NK-92 (cell line): ENCODE measurements around the gene SAMD8.

Experiments used
- DNase-seq: peaks from one replicate; lab custom pipeline; 2025; ENCODE audit not compliant: unreplicated experiment; lab: John Stamatoyannopoulos, UW

The SAMD8 gene

DNA sequence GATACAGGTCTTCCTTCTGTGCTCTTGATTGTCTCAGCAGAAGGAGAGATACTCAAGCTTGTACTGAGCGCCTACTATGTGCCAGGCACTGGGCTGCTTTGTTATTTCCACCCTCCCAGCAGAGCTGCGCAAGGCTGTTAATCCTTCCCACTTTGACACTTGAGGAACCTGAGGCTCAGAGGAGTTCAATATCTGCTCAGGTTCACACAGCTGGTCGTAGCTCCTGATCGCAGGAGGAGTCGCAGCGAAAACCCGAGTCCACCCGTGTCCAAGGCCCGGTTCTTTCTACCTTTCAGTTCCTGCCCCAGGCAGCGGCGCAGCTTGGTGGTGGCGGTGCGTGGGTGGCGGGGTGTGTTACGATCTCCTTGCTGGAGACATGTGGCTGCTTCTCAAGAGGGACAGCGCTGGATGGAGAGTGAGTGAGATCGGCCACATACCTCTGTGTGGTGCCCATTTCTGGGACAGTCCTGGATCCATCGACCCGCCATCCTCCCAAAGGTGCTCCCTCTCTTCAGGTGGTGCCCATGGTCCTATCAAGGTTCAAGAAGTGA is 26.5 kb upstream of the SAMD8 start:
- DNase-seq = no peak

DNA sequence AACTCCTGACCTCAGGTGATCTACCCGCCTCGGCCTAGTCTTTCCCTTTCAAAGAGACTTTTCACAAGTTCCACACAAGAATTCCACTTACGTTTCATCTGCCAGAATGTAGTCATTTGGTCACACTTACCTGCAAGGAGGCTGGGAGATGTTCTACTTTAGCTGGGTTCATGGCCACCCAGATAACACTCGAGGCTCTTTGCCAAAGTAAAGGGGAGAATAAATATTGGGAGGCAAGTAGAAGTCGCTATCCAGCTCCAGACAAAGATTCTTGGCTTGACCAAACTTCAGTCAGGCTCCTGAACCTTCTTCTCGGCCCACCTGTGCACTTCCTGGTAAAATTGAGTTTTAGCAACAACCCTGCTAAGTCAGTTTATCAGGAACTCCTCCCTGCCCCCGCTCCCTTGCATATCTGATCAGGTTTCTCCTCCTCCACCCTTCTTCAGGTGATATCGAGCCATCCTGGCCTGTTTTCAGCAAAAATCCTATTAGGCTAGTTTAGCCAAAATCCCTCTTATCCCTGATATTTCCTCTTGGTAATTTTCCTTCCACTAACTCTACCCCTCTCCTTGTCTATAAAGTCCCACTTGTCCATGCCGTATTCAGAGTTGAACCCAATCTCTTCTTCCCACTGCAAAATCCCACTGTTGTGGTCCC is 25.1 kb upstream of the SAMD8 start:
- DNase-seq = no peak

GRCh38 chr10:75088640-75089039 is 22.8 kb upstream of the SAMD8 start:
- no peak for DNase-seq

- no peak for DNase-seq
These were observed 21.8 kb upstream of the SAMD8 start for GRCh38 chr10:75089634-75090033.

DNA sequence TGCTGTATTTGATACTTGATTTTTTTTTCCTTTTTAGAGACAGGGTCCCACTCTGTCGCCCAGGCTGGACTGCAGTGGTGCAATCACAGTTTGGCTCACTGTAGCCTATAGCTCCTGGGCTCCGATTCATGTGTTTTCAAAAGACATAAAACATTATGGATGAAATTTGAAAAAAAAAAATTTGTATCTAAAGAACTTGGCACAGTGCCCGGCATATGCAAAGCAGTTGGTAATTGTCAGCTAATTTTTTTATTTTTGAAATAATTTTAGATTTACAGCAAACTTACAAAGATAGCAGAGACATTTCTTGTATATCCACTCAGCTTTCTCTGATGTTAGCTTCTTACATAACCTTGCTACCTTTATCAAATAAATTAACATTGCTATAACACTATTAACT is 20.3 kb upstream of the SAMD8 start:
- no peak for DNase-seq

DNA sequence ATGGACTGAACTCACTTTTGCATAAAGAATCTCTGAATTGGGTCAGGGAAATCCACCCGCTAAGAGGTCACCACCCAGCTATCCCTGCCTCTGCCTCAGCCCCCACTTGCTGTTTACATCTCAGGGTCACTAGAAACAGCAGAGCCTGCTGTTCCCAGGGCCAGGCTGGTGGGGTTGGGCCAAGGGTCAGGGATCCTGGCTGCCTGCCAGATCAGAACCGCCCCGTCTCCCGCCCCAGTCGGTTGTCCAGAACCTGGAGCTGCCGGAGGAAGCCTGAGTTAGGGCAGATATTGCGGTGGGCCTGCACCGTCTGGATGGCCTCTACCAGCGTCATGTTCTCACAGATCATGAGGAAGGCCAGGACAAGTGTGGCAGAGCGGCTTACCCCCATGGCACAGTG is 17.0 kb upstream of the SAMD8 start:
- no peak for DNase-seq

- no peak for DNase-seq
These were observed 15.8 kb upstream of the SAMD8 start for GRCh38 chr10:75095631-75096030.

DNA sequence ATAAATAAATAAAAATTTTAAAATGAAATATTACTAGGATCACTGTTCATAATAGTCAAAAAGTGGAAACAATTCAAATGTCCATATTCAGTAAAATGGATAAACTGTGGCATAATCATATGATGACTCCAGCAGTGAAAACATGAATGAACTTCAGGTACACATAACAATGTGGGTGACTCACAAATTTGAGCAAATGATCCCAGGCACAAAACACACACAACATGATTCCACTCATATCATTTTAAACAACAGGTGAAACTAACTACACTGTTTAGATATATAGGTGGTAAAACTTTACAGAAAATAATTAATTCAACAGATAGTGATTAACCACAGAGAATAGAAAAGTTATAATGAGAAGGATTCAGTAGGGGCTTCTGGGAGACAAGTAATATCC is 14.7 kb upstream of the SAMD8 start:
- no peak for DNase-seq

GRCh38 chr10:75097666-75098285 is 13.7 kb upstream of the SAMD8 start:
- DNase-seq = no peak

- no peak for DNase-seq
These were observed 12.4 kb upstream of the SAMD8 start for GRCh38 chr10:75098902-75099673.

DNA sequence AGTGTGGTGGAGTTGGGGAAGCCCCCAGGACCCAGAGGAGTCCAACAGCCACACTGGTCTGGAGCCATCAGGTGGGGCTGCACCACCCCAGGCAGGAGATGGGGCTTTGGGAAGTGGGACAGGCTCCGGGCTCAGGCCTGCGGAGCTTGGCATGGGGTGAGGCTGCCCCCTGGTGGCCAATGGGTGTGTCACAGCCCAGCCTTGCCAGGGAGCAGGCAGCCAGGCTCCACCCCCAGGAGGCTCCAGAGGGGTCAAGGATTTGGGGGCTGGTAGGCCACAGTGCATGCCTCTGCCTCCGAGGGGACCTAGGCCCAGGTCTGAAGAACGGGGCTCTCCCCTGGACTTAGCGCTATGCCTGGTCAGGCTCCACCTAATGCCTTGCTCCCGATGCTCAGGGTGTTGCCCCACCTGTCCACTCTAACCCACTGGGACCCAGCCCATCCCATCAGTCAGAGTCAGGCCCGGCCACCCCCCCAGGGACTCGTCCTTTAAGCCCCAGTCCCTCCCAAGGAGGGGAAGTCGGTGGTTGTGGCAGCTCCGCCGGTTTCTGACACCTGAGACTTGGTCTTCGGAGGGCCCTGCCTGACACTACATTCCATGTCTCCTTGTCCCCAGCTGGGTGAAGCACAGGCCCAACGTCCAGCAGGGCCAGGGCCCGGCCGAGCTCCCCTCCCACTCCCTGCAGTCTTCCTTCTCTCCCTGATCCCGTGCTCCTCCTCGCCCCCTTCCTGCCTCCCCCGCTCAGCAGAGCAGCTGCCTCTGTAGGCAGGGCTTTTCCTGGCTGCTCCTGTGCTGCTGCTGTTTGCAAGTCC is 11.3 kb upstream of the SAMD8 start:
- DNase-seq = no peak

- no peak for DNase-seq
These were observed 10.6 kb upstream of the SAMD8 start for GRCh38 chr10:75100764-75101291.

DNA sequence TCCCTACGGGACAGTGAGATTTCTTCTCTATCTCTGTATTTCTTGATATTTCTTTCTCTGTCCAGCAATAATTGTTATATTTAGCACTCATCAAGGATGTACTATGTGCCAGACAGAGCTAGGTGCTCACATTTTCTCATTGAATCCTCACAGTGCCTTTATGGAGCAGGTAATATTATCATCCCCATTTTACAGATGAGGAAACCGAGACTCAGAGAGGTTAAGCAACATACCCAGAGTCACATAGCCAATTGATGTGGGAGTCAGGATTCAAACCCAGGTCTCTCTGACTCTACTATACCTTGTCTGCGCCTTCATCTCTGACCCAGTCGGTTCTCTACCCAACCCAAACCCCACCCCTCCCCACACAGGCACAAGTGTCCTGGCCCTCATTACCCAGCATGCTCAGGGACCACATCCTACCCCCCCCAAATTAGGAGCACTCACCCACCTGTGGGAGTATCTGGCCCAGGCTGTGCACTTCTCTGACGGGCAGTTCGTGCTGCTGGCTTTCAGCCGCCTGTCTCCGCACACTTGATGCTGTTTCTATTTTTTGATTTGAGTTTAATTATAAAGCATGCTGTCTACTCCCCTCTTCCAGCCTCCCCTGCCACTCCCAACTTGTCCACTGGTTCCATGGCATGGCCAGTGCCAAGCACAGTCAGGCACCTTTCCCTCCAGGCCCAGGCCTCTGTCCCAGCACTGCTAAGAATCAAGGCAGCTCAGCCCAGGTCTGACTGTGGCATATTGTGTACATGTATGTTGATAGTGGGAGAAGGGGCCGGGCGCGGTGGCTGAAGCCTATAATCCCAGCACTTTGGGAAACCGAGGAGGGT is 9.8 kb upstream of the SAMD8 start:
- DNase-seq = no peak

DNA sequence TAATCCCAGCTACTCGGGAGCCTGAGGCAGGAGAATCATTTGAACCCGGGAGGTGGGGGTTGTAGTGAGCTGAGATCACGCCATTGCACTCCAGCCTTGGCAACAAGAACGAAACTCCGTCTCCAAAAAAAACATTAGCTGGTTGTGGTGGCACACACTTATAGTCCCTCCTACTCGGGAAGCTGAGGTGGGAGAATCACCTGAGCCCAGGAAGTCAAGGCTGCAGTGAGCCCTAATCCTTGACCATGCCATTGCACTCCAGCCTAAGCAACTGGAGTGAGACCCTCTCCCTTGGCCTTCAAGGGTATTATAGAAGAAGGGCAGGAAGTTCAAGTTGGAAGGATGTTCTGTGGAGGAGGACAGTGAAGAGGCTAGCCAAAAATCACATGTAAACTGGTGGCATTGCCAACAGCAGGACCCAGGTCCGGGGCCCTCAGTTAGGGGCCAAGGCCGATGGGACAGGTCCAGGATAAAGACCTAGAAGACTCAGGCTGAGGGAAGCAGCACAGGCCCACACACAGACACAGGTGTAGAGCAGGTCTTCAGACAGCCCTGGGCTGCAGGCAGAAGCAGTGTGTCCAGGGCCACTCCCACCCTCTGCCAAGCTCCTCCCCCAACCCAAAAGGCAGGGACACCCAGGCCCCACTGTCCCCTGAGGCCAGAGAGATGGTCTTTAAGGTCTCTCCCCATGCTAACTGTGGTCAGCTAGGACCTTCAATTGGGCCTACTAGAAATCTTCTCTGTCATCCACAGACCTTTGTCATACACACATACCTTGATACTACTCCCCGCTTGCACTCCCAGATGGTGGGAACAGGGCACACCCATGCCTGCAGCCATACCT is 8.4 kb upstream of the SAMD8 start:
- no peak for DNase-seq

DNA sequence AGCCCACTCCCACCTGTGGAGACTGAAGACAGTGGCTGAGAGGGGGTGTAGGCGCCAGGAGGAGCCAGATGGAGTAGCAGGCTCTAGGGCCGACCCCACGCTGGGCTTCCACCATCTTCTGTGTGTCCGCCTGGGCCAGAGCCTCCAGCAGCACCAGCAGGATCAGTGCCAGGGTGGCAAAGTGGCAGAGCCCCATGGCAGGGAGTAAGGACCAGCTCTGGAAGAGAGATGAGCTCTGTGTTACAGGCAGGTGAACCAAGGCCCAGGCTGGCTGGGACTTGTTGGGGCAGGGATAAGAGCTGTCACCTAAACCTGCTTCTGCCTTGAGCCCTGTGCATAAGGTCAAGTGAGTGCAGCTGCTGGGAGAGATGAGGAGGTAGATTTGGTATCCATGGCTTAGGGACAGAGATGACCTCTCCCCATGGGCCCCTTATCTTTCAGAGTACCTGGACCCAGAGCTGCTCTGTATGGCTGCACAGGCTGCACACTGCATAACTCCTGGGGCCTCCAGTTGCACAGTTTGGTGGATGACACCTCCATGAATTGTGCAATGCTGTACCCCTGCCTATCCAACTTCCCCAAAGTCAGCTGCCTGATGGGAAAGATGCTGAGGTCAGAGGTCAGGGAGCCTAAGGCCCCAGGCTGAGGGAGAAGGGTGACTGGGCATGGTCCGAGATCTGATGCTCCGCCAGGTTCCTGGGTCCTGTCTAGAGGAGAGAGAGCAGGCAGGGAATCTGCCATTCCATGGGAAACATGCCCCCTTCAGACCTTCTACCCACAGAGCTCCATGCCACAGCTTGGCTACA is 7.4 kb upstream of the SAMD8 start:
- DNase-seq = no peak

GRCh38 chr10:75104842-75105241 is 6.6 kb upstream of the SAMD8 start:
- DNase-seq = no peak

- DNase-seq = no peak
These were observed 5.8 kb upstream of the SAMD8 start for GRCh38 chr10:75105576-75106197.

GRCh38 chr10:75106242-75106641 is 5.2 kb upstream of the SAMD8 start:
- DNase-seq = no peak
